GM21367 (cell line): Measurements from ENCODE around the gene TSPAN11.

Experiments used
- ATAC-seq: cut with Tn5 transposase; IDR thresholded peaks from one replicate; pipeline ENCODE4 v1.9.1; 2021; ENCODE audit not compliant: unreplicated experiment

Gene TSPAN11

GRCh38 chr12:30959110-30959710 is 32.7 kb downstream of the TSPAN11 start:
- ATAC-seq: no peak

GRCh38 chr12:30959778-30960177 is 33.2 kb downstream of the TSPAN11 start:
- no peak for ATAC-seq

GRCh38 chr12:30961030-30961429 is 34.5 kb downstream of the TSPAN11 start:
- ATAC-seq: no peak

- no peak for ATAC-seq
Observed at GRCh38 chr12:30962047-30962446, 35.5 kb downstream of the TSPAN11 start.

- no peak for ATAC-seq
Observed at GRCh38 chr12:30963709-30964564, 37.4 kb downstream of the TSPAN11 start.

GRCh38 chr12:30964896-30965612 is 38.5 kb downstream of the TSPAN11 start:
- no peak for ATAC-seq

GRCh38 chr12:30965613-30965985 is 39.1 kb downstream of the TSPAN11 start:
- no peak for ATAC-seq

- ATAC-seq: no peak
Observed at GRCh38 chr12:30967026-30967425, 40.5 kb downstream of the TSPAN11 start.

- ATAC-seq: no peak
Observed at GRCh38 chr12:30968211-30968610, 41.7 kb downstream of the TSPAN11 start.

- no peak for ATAC-seq
Observed at GRCh38 chr12:30969006-30969405, 42.5 kb downstream of the TSPAN11 start.

GRCh38 chr12:30969606-30970395 is 43.3 kb downstream of the TSPAN11 start:
- no peak for ATAC-seq

GRCh38 chr12:30970559-30971197 is 44.1 kb downstream of the TSPAN11 start:
- no peak for ATAC-seq

GRCh38 chr12:30972035-30972434 is 45.5 kb downstream of the TSPAN11 start:
- no peak for ATAC-seq

GRCh38 chr12:30973175-30973574 is 46.6 kb downstream of the TSPAN11 start:
- ATAC-seq: no peak

GRCh38 chr12:30973830-30974229 is 47.3 kb downstream of the TSPAN11 start:
- no peak for ATAC-seq

- no peak for ATAC-seq
Observed at GRCh38 chr12:30974746-30975500, 48.4 kb downstream of the TSPAN11 start.

GRCh38 chr12:30975581-30975980 is 49.0 kb downstream of the TSPAN11 start:
- ATAC-seq: no peak

GRCh38 chr12:30976206-30976605 is 49.7 kb downstream of the TSPAN11 start:
- ATAC-seq: no peak

GRCh38 chr12:30977124-30977523 is 50.6 kb downstream of the TSPAN11 start:
- ATAC-seq: no peak
